Neural progenitor cell (in vitro differentiated cells): Measurements from ENCODE around the gene TRANK1. TPM values are rescaled to one million over a fixed set of nuclear protein-coding genes. Genes with fewer than 3 reads are reported as not detected.

Experiments used
- DNase-seq: peaks from one replicate; pipeline ENCODE4 v3.0.0-alpha.2; 2016; ENCODE audit warnings: low spot score
- H2AFZ ChIP-seq: fragments of 200-600 bp; sonication (generic); replicated peaks from 2 replicates; pipeline ENCODE4 v1.6.1; 2016; ENCODE audit warnings: antibody characterized with exemption
- H3F3A ChIP-seq: fragments of 200-600 bp; sonication (generic); 2 replicates; pipeline ENCODE4 v1.6.1; 2016; ENCODE audit warnings: antibody characterized with exemption, low read depth
- H3K27ac ChIP-seq: fragments of 200-600 bp; sonication (generic); 2 replicates; pipeline ENCODE4 v1.5.1; 2016; ENCODE audit warnings: mild to moderate bottlenecking
- H3K27me3 ChIP-seq: fragments of 200-600 bp; sonication (generic); 2 replicates; pipeline ENCODE4 v1.6.1; 2016; ENCODE audit warnings: mild to moderate bottlenecking, moderate library complexity
- H3K36me3 ChIP-seq: fragments of 200-600 bp; sonication (generic); 2 replicates; pipeline ENCODE4 v1.5.1; 2016
- H3K4me1 ChIP-seq: fragments of 200-600 bp; sonication (generic); 2 replicates; pipeline ENCODE4 v1.6.1; 2016; ENCODE audit warnings: mixed run types
- H3K4me2 ChIP-seq: fragments of 200-600 bp; sonication (generic); 2 replicates; pipeline ENCODE4 v1.6.1; 2016
- H3K4me3 ChIP-seq: fragments of 200-600 bp; sonication (generic); 2 replicates; pipeline ENCODE4 v1.5.1; 2016
- H3K79me2 ChIP-seq: fragments of 200-600 bp; sonication (generic); 2 replicates; pipeline ENCODE4 v1.6.1; 2016; ENCODE audit warnings: low read depth
- H3K9ac ChIP-seq: fragments of 200-600 bp; sonication (generic); 2 replicates; pipeline ENCODE4 v1.6.1; 2016
- H3K9me3 ChIP-seq: fragments of 200-600 bp; sonication (generic); 2 replicates; pipeline ENCODE4 v1.5.1; 2016; ENCODE audit warnings: low read depth
- H4K20me1 ChIP-seq: fragments of 200-600 bp; sonication (generic); 2 replicates; pipeline ENCODE4 v1.6.1; 2016; ENCODE audit warnings: low read depth
- H3K27ac Mint-ChIP-seq: 3 replicates; pipeline ENCODE4 v1.8.0; 2021; ENCODE audit warnings: mixed read lengths
- H3K27me3 Mint-ChIP-seq: 2 replicates; pipeline ENCODE4 v1.8.0; 2022; ENCODE audit warnings: low read depth, mild to moderate bottlenecking, inconsistent platforms, moderate library complexity, mixed read lengths; ENCODE audit not compliant: insufficient read depth
- H3K36me3 Mint-ChIP-seq: 3 replicates; pipeline ENCODE4 v1.8.0; 2021; ENCODE audit warnings: mixed read lengths
- H3K4me1 Mint-ChIP-seq: 3 replicates; pipeline ENCODE4 v1.8.0; 2021; ENCODE audit warnings: mixed read lengths
- H3K4me3 Mint-ChIP-seq: 3 replicates; pipeline ENCODE4 v1.8.0; 2021; ENCODE audit warnings: mild to moderate bottlenecking, moderate library complexity, mixed read lengths
- H3K9me3 Mint-ChIP-seq: 3 replicates; pipeline ENCODE4 v1.8.0; 2020; ENCODE audit warnings: mixed read lengths
- CTCF ChIP-seq: fragments of 200-600 bp; sonication (generic); IDR thresholded peaks from 2 replicates; pipeline ENCODE4 v1.5.1; 2017; ENCODE audit warnings: antibody characterized with exemption, mild to moderate bottlenecking
- EZH2 ChIP-seq: fragments of 200-600 bp; sonication (generic); IDR thresholded peaks from 2 replicates; pipeline ENCODE4 v1.6.1; 2017; ENCODE audit warnings: antibody characterized with exemption, mild to moderate bottlenecking, moderate library complexity
- EZH2phosphoT487 ChIP-seq: fragments of 200-600 bp; sonication (generic); IDR thresholded peaks from 2 replicates; pipeline ENCODE4 v1.6.1; 2017; ENCODE audit warnings: antibody characterized with exemption
- small RNA-seq: library from RNA; depleted of rRNA; stranded (forward); fragments of <200 nt; gene quantifications from one replicate; pipeline ENCODE3, GENCODE V24; 2015
- total RNA-seq: library from RNA; depleted of rRNA; stranded (reverse); fragments of >200 nt; gene quantifications from 2 replicates; pipeline ENCODE4 v1.2.3, GENCODE V29; 2015; ENCODE audit warnings: low replicate concordance

Gene TRANK1
- total RNA-seq, 1 donor from 2014 or later: 10.5 TPM

GRCh38 chr3:36786921-36787890 lies 157.6 kb downstream of the TRANK1 start:
- no peaks in the 10 kb centered on the region for H4K20me1 ChIP-seq
- H3K9me3 ChIP-seq: no peaks in the 10 kb centered on the region
- H3K36me3 ChIP-seq: no peaks in the 10 kb centered on the region
- H3K79me2 ChIP-seq: no peaks in the 10 kb centered on the region
- no peak overlapping the region for H3K9ac ChIP-seq
- H3K4me1 ChIP-seq: no peaks in the 10 kb centered on the region
- DNase-seq: no peak
- no peak overlapping the region for H3K4me3 ChIP-seq
- Mint-ChIP-seq H3K9me3 (no peaks in the 10 kb centered on the region), H3K36me3 (no peaks in the 10 kb centered on the region), H3K4me1 (no peaks in the 10 kb centered on the region), H3K4me3 (no peak overlapping the region), H3K27me3 (peaks cover 4% of the 10 kb centered on the region), H3K27ac (no peak overlapping the region)
- H3K27ac ChIP-seq: no peak overlapping the region
- H2AFZ ChIP-seq: no peak overlapping the region
- no peak overlapping the region for H3K4me2 ChIP-seq
- H3F3A ChIP-seq: no peaks in the 10 kb centered on the region
- H3K27me3 ChIP-seq: no peaks in the 10 kb centered on the region
- TF ChIP-seq EZH2 (no peak), EZH2phosphoT487 (no peak), CTCF (no peak)

GRCh38 chr3:36784138-36784635 lies 160.7 kb downstream of the TRANK1 start:
- Mint-ChIP-seq H3K9me3 (no peaks in the 10 kb centered on the region), H3K4me1 (no peaks in the 10 kb centered on the region), H3K27me3 (no peaks in the 10 kb centered on the region), H3K27ac (no peak overlapping the region), H3K36me3 (no peaks in the 10 kb centered on the region), H3K4me3 (no peak overlapping the region)
- TF ChIP-seq EZH2phosphoT487: no peak
- no peak for TF ChIP-seq CTCF
- no peak for TF ChIP-seq EZH2
- no peaks in the 10 kb centered on the region for H3K9me3 ChIP-seq
- no peaks in the 10 kb centered on the region for H3F3A ChIP-seq
- H3K9ac ChIP-seq: no peak overlapping the region
- H3K27me3 ChIP-seq: no peaks in the 10 kb centered on the region
- H3K4me3 ChIP-seq: no peak overlapping the region
- H3K4me2 ChIP-seq: no peak overlapping the region
- H3K4me1 ChIP-seq: no peaks in the 10 kb centered on the region
- H3K36me3 ChIP-seq: no peaks in the 10 kb centered on the region
- no peaks in the 10 kb centered on the region for H3K79me2 ChIP-seq
- H3K27ac ChIP-seq: no peak overlapping the region
- no peaks in the 10 kb centered on the region for H4K20me1 ChIP-seq
- H2AFZ ChIP-seq: no peak overlapping the region
- no peak for DNase-seq

GRCh38 chr3:36777424-36778218 lies 167.2 kb downstream of the TRANK1 start:
- H3K9ac ChIP-seq: no peak overlapping the region
- H3K9me3 ChIP-seq: no peaks in the 10 kb centered on the region
- no peak for DNase-seq
- H3K27me3 ChIP-seq: no peaks in the 10 kb centered on the region
- Mint-ChIP-seq H3K4me3 (no peak overlapping the region), H3K4me1 (no peaks in the 10 kb centered on the region), H3K27ac (no peak overlapping the region), H3K9me3 (no peaks in the 10 kb centered on the region), H3K36me3 (no peaks in the 10 kb centered on the region), H3K27me3 (no peaks in the 10 kb centered on the region)
- no peaks in the 10 kb centered on the region for H4K20me1 ChIP-seq
- H3K4me3 ChIP-seq: no peak overlapping the region
- H3K4me1 ChIP-seq: no peaks in the 10 kb centered on the region
- no peak overlapping the region for H3K27ac ChIP-seq
- no peaks in the 10 kb centered on the region for H3K79me2 ChIP-seq
- no peaks in the 10 kb centered on the region for H3K36me3 ChIP-seq
- no peak overlapping the region for H2AFZ ChIP-seq
- H3K4me2 ChIP-seq: no peak overlapping the region
- no peaks in the 10 kb centered on the region for H3F3A ChIP-seq
- TF ChIP-seq CTCF (no peak), EZH2phosphoT487 (no peak), EZH2 (no peak)

Small RNAs within 50 kb of the gene (small RNA-seq; reads per million reads assigned to genes)
- gene RNU6ATAC4P: not detected

Other genes starting within 250 kb of the TRANK1 start
- 0.34 and 0.51 TPM in 2 replicates for gene DCLK3, start 180.5 kb downstream of the TRANK1 start, total RNA-seq
- gene EPM2AIP1, start 48.1 kb upstream of the TRANK1 start, total RNA-seq: 27.4 and 51.4 TPM in 2 replicates
- gene MLH1, start 48.5 kb upstream of the TRANK1 start, total RNA-seq: 68.3 and 71.1 TPM in 2 replicates
- gene LRRFIP2, start 229.5 kb upstream of the TRANK1 start, total RNA-seq: 29.5 and 36.7 TPM in 2 replicates